ENCODE results near the gene CECR2.

DNA sequence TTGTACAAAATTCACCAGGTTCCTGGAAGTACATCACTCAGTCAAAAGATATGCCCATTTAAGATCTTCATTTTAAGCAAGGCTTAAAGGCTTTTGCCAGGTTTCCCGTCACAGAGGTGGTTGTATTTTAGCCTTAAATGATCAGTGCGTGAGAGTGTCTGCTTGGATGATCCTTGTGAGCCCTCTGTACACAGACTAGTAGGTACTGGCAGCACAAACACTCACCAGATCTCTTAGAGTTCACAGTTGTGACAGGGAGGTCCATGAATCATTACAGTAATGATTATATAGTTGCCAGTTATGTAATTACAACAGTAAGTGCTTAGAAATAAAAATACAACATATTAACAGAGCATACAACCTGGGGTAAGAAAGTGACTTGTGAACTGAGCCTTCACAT is 109.9 kb downstream of the CECR2 start:
- TF ChIP-seq, protein P1, sequence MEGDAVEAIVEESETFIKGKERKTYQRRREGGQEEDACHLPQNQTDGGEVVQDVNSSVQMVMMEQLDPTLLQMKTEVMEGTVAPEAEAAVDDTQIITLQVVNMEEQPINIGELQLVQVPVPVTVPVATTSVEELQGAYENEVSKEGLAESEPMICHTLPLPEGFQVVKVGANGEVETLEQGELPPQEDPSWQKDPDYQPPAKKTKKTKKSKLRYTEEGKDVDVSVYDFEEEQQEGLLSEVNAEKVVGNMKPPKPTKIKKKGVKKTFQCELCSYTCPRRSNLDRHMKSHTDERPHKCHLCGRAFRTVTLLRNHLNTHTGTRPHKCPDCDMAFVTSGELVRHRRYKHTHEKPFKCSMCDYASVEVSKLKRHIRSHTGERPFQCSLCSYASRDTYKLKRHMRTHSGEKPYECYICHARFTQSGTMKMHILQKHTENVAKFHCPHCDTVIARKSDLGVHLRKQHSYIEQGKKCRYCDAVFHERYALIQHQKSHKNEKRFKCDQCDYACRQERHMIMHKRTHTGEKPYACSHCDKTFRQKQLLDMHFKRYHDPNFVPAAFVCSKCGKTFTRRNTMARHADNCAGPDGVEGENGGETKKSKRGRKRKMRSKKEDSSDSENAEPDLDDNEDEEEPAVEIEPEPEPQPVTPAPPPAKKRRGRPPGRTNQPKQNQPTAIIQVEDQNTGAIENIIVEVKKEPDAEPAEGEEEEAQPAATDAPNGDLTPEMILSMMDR (conservative IDR thresholded peaks at IDR 0.05; ENCODE audit: low read depth, low read length), result no peak
- TF ChIP-seq EZH2 (IDR thresholded peaks at IDR 0.05; ENCODE audit: borderline replicate concordance, low read depth, low read length, poor library complexity, severe bottlenecking), result no peak

Data from A673 (cell line).